Spleen (tissue), 7 donors: ENCODE results near the gene KIAA0753.

ENCODE experiments used
- CTCF ChIP-seq, 11 experiments: fragments of 200-600 bp in 7 of 11; fragments of 450-650 bp in 4 of 11; sonication (generic) in 4 of 11; IDR thresholded peaks in 8 of 11; conservative IDR thresholded peaks in 3 of 11; 1 replicate in 7 of 11; 2 replicates in 4 of 11; pipeline versions ENCODE4 v1.4.0 to v1.8.0; 2016 to 2021; ENCODE audit warnings: antibody characterized with exemption in 11 of 11, inconsistent platforms in 4 of 11, mild to moderate bottlenecking in 1 of 11
- POLR2A ChIP-seq, 3 donors: fragments of 450-650 bp; IDR thresholded peaks; one replicate each; pipeline ENCODE4 v1.5.1; 2017; ENCODE audit warnings: antibody characterized with exemption in 3 of 3, mild to moderate bottlenecking in 1 of 3
- donor health status: DM: no; HTN: no; CAD: no; lungs with moderate emphysema.
- donor health status: DM: no; HTN: no; CAD: no.
- donor health status: DM: no; HTN: no; CAD: no.

DNA sequence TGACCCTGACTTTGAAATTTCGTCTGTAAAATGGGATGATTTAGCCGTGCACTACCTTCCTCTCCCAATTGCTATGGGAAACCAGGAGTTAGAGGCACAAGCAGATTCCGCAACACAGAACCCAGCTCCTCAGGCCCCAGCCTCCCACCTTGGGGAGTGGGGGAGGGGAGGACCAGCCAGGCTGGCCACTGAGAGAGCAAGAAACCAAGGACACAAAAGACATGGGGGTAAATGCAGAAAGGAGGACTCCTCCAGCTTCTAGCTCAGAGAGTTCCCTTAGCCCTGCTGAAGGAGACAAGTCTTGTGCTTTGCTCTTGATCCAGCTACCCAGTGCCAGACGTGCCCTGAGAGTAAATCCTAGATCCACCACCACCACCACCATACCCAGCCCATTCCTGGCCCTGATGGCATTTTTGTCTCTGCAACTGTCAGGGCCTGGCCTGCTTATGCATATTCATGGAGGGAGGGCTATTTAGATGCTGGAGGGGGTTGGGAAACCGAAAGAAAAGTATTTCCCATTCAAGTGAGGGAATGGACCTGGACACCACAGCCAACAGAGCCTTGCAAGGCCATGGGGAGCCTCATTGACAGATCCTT lies 110.1 kb downstream of the KIAA0753 start:
- TF ChIP-seq POLR2A (IDR thresholded peaks at IDR 0.05) (no peak), CTCF (IDR thresholded peaks at IDR 0.05 in 8 of 11, conservative IDR thresholded peaks at IDR 0.05 in 3 of 11) (no peak)
